GM12878 (cell line): Measurements from ENCODE around the gene C17orf107. TPM values are rescaled to one million over a fixed set of nuclear protein-coding genes. Genes with fewer than 3 reads are reported as not detected.

Source experiments
- BCL3 ChIP-seq: IDR thresholded peaks from 2 replicates; pipeline ENCODE4 v1.6.1; 2011; ENCODE audit warnings: borderline replicate concordance, low read depth, mild to moderate bottlenecking, moderate library complexity, low read length; ENCODE audit not compliant: insufficient read depth, poor library complexity, severe bottlenecking
- BMI1 ChIP-seq: fragments of 450-650 bp; IDR thresholded peaks from 2 replicates; pipeline ENCODE4 v1.6.1; 2016; ENCODE audit warnings: mild to moderate bottlenecking, moderate library complexity, borderline replicate concordance
- DPF2 ChIP-seq: fragments of 450-650 bp; IDR thresholded peaks from 2 replicates; pipeline ENCODE4 v1.6.1; 2017; ENCODE audit warnings: mild to moderate bottlenecking
- E2F8 ChIP-seq: fragments of 450-650 bp; IDR thresholded peaks from 2 replicates; pipeline ENCODE4 v1.6.1; 2018; ENCODE audit warnings: mild to moderate bottlenecking, low read depth, moderate library complexity; ENCODE audit not compliant: partially characterized antibody
- ELK1 ChIP-seq: IDR thresholded peaks from 2 replicates; pipeline ENCODE4 v1.6.1; 2012; ENCODE audit warnings: low read depth, low read length, improper control_type of control experiment
- HDGF ChIP-seq: fragments of 450-650 bp; IDR thresholded peaks from 2 replicates; pipeline ENCODE4 v1.6.1; 2016; ENCODE audit warnings: antibody characterized with exemption
- IKZF1 ChIP-seq: fragments of 450-650 bp; conservative IDR thresholded peaks from 2 replicates; pipeline ENCODE4 v1.6.1; 2017; ENCODE audit warnings: antibody characterized with exemption, mild to moderate bottlenecking
- IKZF2 ChIP-seq, 2 experiments: fragments of 450-650 bp; IDR thresholded peaks; 2 replicates each; pipeline ENCODE4 v1.6.1; 2017; ENCODE audit warnings: mild to moderate bottlenecking in 2 of 2, moderate library complexity in 2 of 2
- MEF2B ChIP-seq: fragments of 450-650 bp; IDR thresholded peaks from 2 replicates; pipeline ENCODE4 v1.6.1; 2018; ENCODE audit warnings: mild to moderate bottlenecking, moderate library complexity; ENCODE audit not compliant: partially characterized antibody, poor library complexity, severe bottlenecking
- MXI1 ChIP-seq: fragments of 150-350 bp; IDR thresholded peaks from 2 replicates; pipeline ENCODE4 v1.6.1; 2011; ENCODE audit warnings: low read depth, mild to moderate bottlenecking, inconsistent platforms, low read length, improper control_type of control experiment
- PML ChIP-seq: IDR thresholded peaks from 2 replicates; pipeline ENCODE4 v1.6.1; 2012; ENCODE audit warnings: low read length, inconsistent platforms
- RAD51 ChIP-seq: fragments of 450-650 bp; IDR thresholded peaks from 2 replicates; pipeline ENCODE4 v1.6.1; 2016; ENCODE audit warnings: moderate library complexity, mild to moderate bottlenecking, inconsistent platforms
- RELB ChIP-seq: fragments of 450-650 bp; IDR thresholded peaks from 2 replicates; pipeline ENCODE4 v1.6.1; 2017; ENCODE audit warnings: low read depth, mild to moderate bottlenecking, moderate library complexity
- SKIL ChIP-seq: fragments of 450-650 bp; IDR thresholded peaks from 2 replicates; pipeline ENCODE4 v1.6.1; 2017; ENCODE audit warnings: mild to moderate bottlenecking, low read depth, inconsistent platforms; ENCODE audit not compliant: poor library complexity, severe bottlenecking
- SMARCA5 ChIP-seq: fragments of 450-650 bp; IDR thresholded peaks from 2 replicates; pipeline ENCODE4 v1.6.1; 2017; ENCODE audit warnings: mild to moderate bottlenecking
- USF1 ChIP-seq: IDR thresholded peaks from 2 replicates; pipeline ENCODE4 v1.6.1; 2011; ENCODE audit warnings: borderline replicate concordance, low read depth, mild to moderate bottlenecking, moderate library complexity, mixed read lengths, low read length; ENCODE audit not compliant: insufficient read depth; ENCODE audit errors: extremely low read length
- USF2 ChIP-seq: IDR thresholded peaks from 2 replicates; pipeline ENCODE4 v1.6.1; 2011; ENCODE audit warnings: low read depth, low read length, improper control_type of control experiment, borderline replicate concordance
- polyA plus RNA-seq, 11 experiments: library from polyadenylated mRNA; depleted of rRNA in 4 of 11; unstranded in 6 of 11; stranded (reverse) in 5 of 11; fragments of >200 nt; fragmentation: Nextera tagmentation in 4 of 11; fragmentation: Illumina TruSeq in 1 of 11; extraction: Ambion mirVana in 4 of 11; extraction: Trizol in 1 of 11; gene quantifications; 1 replicate in 1 of 11; 2 replicates in 10 of 11; pipeline versions ENCODE4 v1.2.1 to v1.2.3, GENCODE V29; 2011 to 2016; ENCODE audit warnings: inconsistent platforms in 2 of 11, missing spikeins in 2 of 11, low read depth in 1 of 11
- total RNA-seq, 4 experiments: library from RNA; depleted of rRNA in 3 of 4; stranded (reverse); fragments of >200 nt in 3 of 4; fragmentation: Illumina TruSeq in 1 of 4; extraction: Trizol in 1 of 4; gene quantifications; 2 replicates each; pipeline versions ENCODE4 v1.2.1 to v1.2.3, GENCODE V29; 2013 to 2021

Gene C17orf107
- total and polyA plus RNA-seq, 10 of the 15 experiments (the other 5 are each of a cell fraction or from before 2014, with no cell fraction given) = 0.05 to 0.46 (median 0.11) TPM; not detected in 3

GRCh38 chr17:4948166-4948930, 49.0 kb downstream of the C17orf107 start, which contains the start of gene PFN1 (continued):
- TF ChIP-seq RELB = peak; percentile 96
- no peak; the same call in 1 of the 2 replicates for TF ChIP-seq DPF2
- no peak for TF ChIP-seq HDGF
- peak; percentile 65; the same call in 1 of the 2 replicates for TF ChIP-seq IKZF1
- peak; percentile 67 for TF ChIP-seq E2F8
- peak; percentile 56 to 70 for TF ChIP-seq IKZF2 (IDR thresholded peaks at IDR 0.05)
- peak; percentile 8 for TF ChIP-seq MEF2B
- no peak for TF ChIP-seq BCL3
- TF ChIP-seq SKIL = peak; percentile 89
- TF ChIP-seq SMARCA5 = peak; percentile 59; the same call in 1 of the 2 replicates
- no peak for TF ChIP-seq RAD51
- no peak for TF ChIP-seq USF2
- TF ChIP-seq USF1 = no peak
- TF ChIP-seq MXI1 = peak; percentile 31; the same call in 1 of the 2 replicates
- TF ChIP-seq BMI1 = no peak
- no peak for TF ChIP-seq PML
- no peak for TF ChIP-seq ELK1
